ENCODE data around the gene RBPMS2. TPM values are rescaled to one million over a fixed set of nuclear protein-coding genes. Genes with fewer than 3 reads are reported as not detected.

The RBPMS2 gene
- total RNA-seq, 2 donors from 2014 or later = not detected

DNA sequence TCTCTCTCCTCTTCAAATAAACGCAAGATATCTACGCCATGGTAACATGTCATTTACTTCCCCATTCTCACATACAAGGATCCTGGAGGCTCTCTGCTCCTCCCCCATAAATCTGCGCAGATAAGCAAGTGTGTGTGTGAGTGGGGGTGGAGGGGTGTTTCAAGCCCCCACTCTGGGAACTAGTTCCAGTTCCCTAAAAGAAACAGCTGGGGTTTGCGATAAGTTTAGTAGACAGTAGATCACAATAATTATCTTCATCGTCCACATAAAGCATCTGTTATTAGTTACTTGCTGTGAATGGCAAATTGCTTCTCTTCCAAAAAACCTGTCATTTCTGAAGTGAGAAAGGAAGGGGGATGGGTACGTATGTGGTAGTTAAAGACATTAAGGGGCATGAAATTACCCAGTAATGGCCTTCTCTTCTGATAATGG, 79.8 kb downstream of the RBPMS2 start:
- peaks cover 0 to 10% of the 10 kb centered on the region in 2 donors for H3K36me3 Mint-ChIP-seq
- DNase-seq (ENCODE audit: low spot score in 2 of 2) = no peak
- no peaks in the 10 kb centered on the region for H3K9me3 Mint-ChIP-seq
- no peak for ATAC-seq
- peak overlapping the region in 1 of 2 donors; percentile 54 for H3K27ac Mint-ChIP-seq

DNA sequence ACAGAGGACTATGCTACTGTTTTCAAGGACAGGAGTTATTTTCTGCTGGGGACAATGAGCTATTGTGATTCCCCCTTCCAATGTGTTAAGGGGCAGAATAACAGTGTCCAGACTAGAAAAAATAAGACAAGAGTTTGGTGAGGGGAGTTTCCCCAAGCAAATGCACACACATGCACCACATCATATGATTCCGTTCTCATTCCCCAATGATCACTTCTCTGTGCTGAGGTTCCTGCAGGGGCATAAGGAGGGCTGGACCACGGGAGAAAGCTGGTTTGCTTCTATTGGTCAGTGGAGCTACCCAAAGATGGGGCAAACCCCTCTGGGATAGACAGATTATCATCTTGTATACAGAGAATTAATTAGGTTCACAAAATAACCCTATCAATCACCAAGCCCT, 80.6 kb downstream of the RBPMS2 start:
- ATAC-seq (no peak), DNase-seq (ENCODE audit: low spot score in 2 of 2) (no peak)
- Mint-ChIP-seq H3K36me3 (peaks cover 0 to 5% of the 10 kb centered on the region in 2 donors), H3K27ac (no peak overlapping the region), H3K9me3 (no peaks in the 10 kb centered on the region)

DNA sequence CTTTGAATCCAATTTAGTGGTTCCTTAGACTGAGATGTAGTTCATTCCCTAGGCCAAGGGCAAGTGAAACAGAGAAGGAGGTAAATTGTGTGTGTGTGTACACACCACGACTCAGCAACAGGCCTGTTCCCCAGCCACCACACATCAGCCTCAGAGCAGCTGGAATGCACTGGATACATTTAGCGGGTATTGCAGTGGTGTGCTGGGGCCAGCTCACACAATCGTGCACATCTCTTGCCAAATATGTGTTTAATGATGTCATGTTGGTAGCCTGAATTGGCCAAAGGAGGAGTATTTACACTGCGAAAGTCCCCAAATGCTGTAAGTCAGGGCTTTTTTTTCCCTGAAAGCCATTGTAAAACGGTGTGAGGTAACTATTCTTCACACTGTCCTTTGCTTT, 82.3 kb downstream of the RBPMS2 start:
- Mint-ChIP-seq H3K9me3 (no peaks in the 10 kb centered on the region), H3K27ac (peak overlapping the region; percentile 65 to 90), H3K36me3 (peaks cover 0 to 5% of the 10 kb centered on the region in 2 donors)
- DNase-seq (ENCODE audit: low spot score in 2 of 2) = no peak
- no peak for ATAC-seq

DNA sequence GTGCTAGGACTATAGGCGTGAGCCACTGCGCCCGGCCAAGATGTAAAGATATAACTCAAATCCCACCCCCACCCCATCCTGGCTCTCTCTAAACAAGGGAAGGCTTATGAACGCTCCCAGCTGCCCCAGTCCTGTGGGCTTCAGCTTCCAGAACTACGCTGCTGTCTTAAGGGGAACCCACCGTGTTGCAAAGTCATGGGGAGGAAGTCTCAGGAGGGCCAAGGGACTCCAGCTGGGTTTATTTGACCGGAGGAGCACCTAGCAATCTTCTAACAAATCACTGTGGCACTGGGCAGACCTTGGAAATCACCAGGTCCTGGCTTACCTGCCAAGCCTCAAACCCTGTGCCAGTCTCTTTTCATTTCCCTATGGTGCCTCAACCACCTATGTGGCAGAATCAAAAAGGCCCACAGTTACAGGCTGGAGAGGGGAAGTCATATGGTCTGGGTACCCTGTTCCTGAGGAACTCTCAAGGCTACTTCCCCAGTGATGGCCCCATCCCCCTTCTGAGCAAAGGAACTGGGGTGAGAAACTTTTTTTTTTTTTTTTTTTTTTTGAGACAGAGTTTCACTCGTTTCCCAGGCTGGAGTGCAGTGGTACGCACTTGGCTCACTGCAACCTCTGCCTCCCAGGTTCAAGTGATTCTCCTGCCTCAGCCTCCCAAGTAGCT, 83.4 kb downstream of the RBPMS2 start:
- DNase-seq (ENCODE audit: low spot score in 2 of 2) = no peak
- Mint-ChIP-seq H3K27ac (peak overlapping the region; percentile 55 to 56), H3K36me3 (peaks cover 0 to 5% of the 10 kb centered on the region in 2 donors), H3K9me3 (no peaks in the 10 kb centered on the region)
- no peak for ATAC-seq

DNA sequence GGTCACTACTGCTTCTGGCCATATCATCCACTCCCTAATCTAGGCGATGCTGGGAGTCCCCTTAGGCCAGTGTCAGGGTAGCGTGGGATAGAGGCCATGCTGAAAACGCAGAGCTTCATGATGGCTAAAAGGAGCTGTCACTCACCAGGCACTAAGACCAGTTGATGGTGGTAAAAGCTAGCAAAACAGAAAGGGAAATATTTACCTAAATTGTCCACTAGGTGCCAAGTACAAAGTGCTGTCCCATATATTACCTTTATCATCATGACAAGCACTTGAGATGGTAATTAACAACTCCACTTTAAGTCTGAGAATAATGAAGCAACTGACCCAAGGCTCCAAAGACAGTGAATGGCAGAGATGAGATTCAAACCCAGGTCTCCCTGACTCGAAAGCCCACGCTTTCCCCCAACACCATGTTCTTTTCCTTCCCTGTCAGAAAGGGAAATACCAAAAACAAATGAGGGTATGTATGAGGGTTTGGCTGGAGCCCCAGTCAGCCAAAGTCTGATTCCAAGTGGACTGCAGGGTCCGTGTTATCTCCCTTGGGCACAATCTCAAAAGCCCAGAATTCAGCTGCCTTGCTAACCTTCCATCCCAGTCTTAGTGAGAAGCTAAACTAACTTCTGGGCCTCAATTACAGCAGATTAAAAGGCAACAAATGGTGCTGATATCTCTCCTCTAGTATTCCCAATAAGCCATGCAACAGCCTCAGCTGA, 84.7 kb downstream of the RBPMS2 start:
- peaks cover 0 to 5% of the 10 kb centered on the region in 2 donors for H3K36me3 Mint-ChIP-seq
- H3K27ac Mint-ChIP-seq = peak overlapping the region; percentile 56 to 85
- DNase-seq (ENCODE audit: low spot score in 2 of 2) (no peak), ATAC-seq (no peak)
- H3K9me3 Mint-ChIP-seq = no peaks in the 10 kb centered on the region

DNA sequence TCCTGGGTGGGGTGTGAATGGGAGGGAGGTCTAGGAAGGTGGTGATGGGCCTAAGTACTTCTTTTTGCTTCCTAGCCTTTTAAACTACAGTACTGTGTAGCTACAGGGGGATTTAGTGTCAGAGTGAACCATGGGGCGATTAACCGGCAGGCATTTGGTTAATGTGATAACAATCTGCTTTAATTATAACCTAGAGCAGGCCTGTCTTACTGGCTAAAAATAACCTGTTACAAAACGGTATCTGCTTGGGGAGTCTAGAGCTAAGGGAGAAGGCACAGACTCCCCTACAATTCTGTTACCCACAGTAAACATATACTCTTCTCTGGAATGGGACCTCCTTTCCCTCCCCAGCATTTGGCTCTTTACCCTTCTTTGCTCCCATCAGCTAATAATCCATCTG, 85.4 kb downstream of the RBPMS2 start:
- H3K27ac Mint-ChIP-seq = peak overlapping the region; percentile 5 to 45
- ATAC-seq (no peak), DNase-seq (ENCODE audit: low spot score in 2 of 2) (no peak)
- H3K9me3 Mint-ChIP-seq = no peaks in the 10 kb centered on the region
- no peaks in the 10 kb centered on the region for H3K36me3 Mint-ChIP-seq

Other genes with a start within 250 kb of the RBPMS2 start
- gene PIF1, start 50.1 kb upstream of the RBPMS2 start, total RNA-seq = 10 to 100 TPM; 47.5 to 56.0 TPM
- 10 to 100 TPM; 13.7 to 16.1 TPM for gene PLEKHO2, start 66.3 kb upstream of the RBPMS2 start, total RNA-seq
- 1 to 10 TPM; 3.8 to 8.9 TPM for gene ANKDD1A, start 136.3 kb upstream of the RBPMS2 start, total RNA-seq
- gene SPG21, start 214.3 kb upstream of the RBPMS2 start, total RNA-seq = 10 to 100 TPM; 67.1 to 90.4 TPM